ENCODE results near the gene XRCC3. TPM values are rescaled to one million over a fixed set of nuclear protein-coding genes. Genes with fewer than 3 reads are reported as not detected.

Gene XRCC3
- total RNA-seq, 4 donors from 2014 or later: 0.59 to 14.4 (median 5.2) TPM

GRCh38 chr14:103742499-103743255 lies 27.4 kb upstream of the XRCC3 start:
- Histone ChIP-seq H3K27me3 (no peaks in the 10 kb centered on the region), H3K4me1 (peaks cover 0 to 5% of the 10 kb centered on the region in 2 donors), H3K4me3 (no peak overlapping the region), H3K36me3 (no peaks in the 10 kb centered on the region), H3K9me3 (no peaks in the 10 kb centered on the region), H3K27ac (no peak overlapping the region)
- no peak for DNase-seq
- intact Hi-C loops (cut with DNase I; ENCODE audit: low total_unique reads): no loop called here
- TF ChIP-seq POLR2A (IDR thresholded peaks at IDR 0.05) (no peak), CTCF (IDR thresholded peaks at IDR 0.05) (no peak)

GRCh38 chr14:103741876-103742275 lies 26.6 kb upstream of the XRCC3 start:
- H3K9me3 ChIP-seq: no peaks in the 10 kb centered on the region
- H3K36me3 ChIP-seq: no peaks in the 10 kb centered on the region
- H3K4me1 ChIP-seq: peaks cover 0 to 5% of the 10 kb centered on the region in 2 donors
- no peaks in the 10 kb centered on the region for H3K27me3 ChIP-seq
- intact Hi-C loops (cut with DNase I; ENCODE audit: low total_unique reads): no loop called here
- peak overlapping the region in 1 of 2 donors; percentile 61 for H3K27ac ChIP-seq
- H3K4me3 ChIP-seq: no peak overlapping the region
- TF ChIP-seq POLR2A (IDR thresholded peaks at IDR 0.05) (no peak), CTCF (IDR thresholded peaks at IDR 0.05) (no peak)
- DNase-seq: no peak

GRCh38 chr14:103740991-103741689 lies 25.9 kb upstream of the XRCC3 start:
- H3K36me3 ChIP-seq: no peaks in the 10 kb centered on the region
- no peak for DNase-seq
- H3K4me1 ChIP-seq: peaks cover 0 to 10% of the 10 kb centered on the region in 2 donors
- H3K27me3 ChIP-seq: no peaks in the 10 kb centered on the region
- TF ChIP-seq CTCF (IDR thresholded peaks at IDR 0.05) (no peak), POLR2A (IDR thresholded peaks at IDR 0.05) (no peak)
- no peak overlapping the region for H3K4me3 ChIP-seq
- no peaks in the 10 kb centered on the region for H3K9me3 ChIP-seq
- H3K27ac ChIP-seq: peak overlapping the region; percentile 27 to 61
- intact Hi-C loops (cut with DNase I; ENCODE audit: low total_unique reads): no loop called here

GRCh38 chr14:103739793-103740501 lies 24.7 kb upstream of the XRCC3 start:
- H3K9me3 ChIP-seq: no peaks in the 10 kb centered on the region
- no peaks in the 10 kb centered on the region for H3K36me3 ChIP-seq
- TF ChIP-seq CTCF (IDR thresholded peaks at IDR 0.05): no peak
- no peak for TF ChIP-seq POLR2A (IDR thresholded peaks at IDR 0.05)
- no peak for DNase-seq
- peaks cover 1 to 12% of the 10 kb centered on the region in 2 donors for H3K4me1 ChIP-seq
- no peak overlapping the region for H3K4me3 ChIP-seq
- no peak overlapping the region for H3K27ac ChIP-seq
- no peaks in the 10 kb centered on the region for H3K27me3 ChIP-seq
- intact Hi-C loops (cut with DNase I; ENCODE audit: low total_unique reads): no loop called here

GRCh38 chr14:103739466-103739792 lies 24.2 kb upstream of the XRCC3 start:
- H3K27ac ChIP-seq: no peak overlapping the region
- no peak for DNase-seq
- no peaks in the 10 kb centered on the region for H3K36me3 ChIP-seq

More at GRCh38 chr14:103739466-103739792, 24.2 kb upstream of the XRCC3 start:
- H3K9me3 ChIP-seq: no peaks in the 10 kb centered on the region
- TF ChIP-seq POLR2A (IDR thresholded peaks at IDR 0.05): no peak
- TF ChIP-seq CTCF (IDR thresholded peaks at IDR 0.05): no peak
- no peak overlapping the region for H3K4me3 ChIP-seq
- H3K4me1 ChIP-seq: peaks cover 4 to 12% of the 10 kb centered on the region in 2 donors
- no peaks in the 10 kb centered on the region for H3K27me3 ChIP-seq
- intact Hi-C loops (cut with DNase I; ENCODE audit: low total_unique reads): no loop called here
